Glutamatergic neuron (in vitro differentiated cells): ENCODE measurements around the gene NFKBIB. TPM values are rescaled to one million over a fixed set of nuclear protein-coding genes. Genes with fewer than 3 reads are reported as not detected.

Experiments
- DNase-seq: peaks from one replicate; pipeline ENCODE4 v3.0.0; 2022
- H3K27ac Mint-ChIP-seq: one replicate; pipeline ENCODE4 v1.8.0; 2020; ENCODE audit warnings: mild to moderate bottlenecking, mixed read lengths, inconsistent platforms; ENCODE audit not compliant: unreplicated experiment
- H3K27me3 Mint-ChIP-seq: one replicate; pipeline ENCODE4 v1.8.0; 2020; ENCODE audit warnings: mild to moderate bottlenecking, moderate library complexity, mixed read lengths, inconsistent platforms; ENCODE audit not compliant: unreplicated experiment
- H3K36me3 Mint-ChIP-seq: one replicate; pipeline ENCODE4 v1.8.0; 2020; ENCODE audit warnings: mild to moderate bottlenecking, mixed read lengths, inconsistent platforms; ENCODE audit not compliant: unreplicated experiment
- H3K4me1 Mint-ChIP-seq: one replicate; pipeline ENCODE4 v1.8.0; 2020; ENCODE audit warnings: mild to moderate bottlenecking, low read depth, mixed read lengths, inconsistent platforms; ENCODE audit not compliant: unreplicated experiment
- H3K4me3 Mint-ChIP-seq: one replicate; pipeline ENCODE4 v1.8.0; 2020; ENCODE audit warnings: mild to moderate bottlenecking, mixed read lengths, inconsistent platforms; ENCODE audit not compliant: unreplicated experiment
- H3K9me3 Mint-ChIP-seq: one replicate; pipeline ENCODE4 v1.8.0; 2020; ENCODE audit warnings: mild to moderate bottlenecking, moderate library complexity, mixed read lengths, inconsistent platforms; ENCODE audit not compliant: unreplicated experiment
- CTCF ChIP-seq: fragments of 200-600 bp; sonication (generic); IDR thresholded peaks from one replicate; pipeline ENCODE4 v1.5.0; 2021; ENCODE audit not compliant: partially characterized antibody, unreplicated experiment
- total RNA-seq: library from RNA; stranded (reverse); fragmentation: NEBNext Ultra II Directional; extraction: Animal tissue kit (Norgen Biotek cat#: 25700); gene quantifications from one replicate; pipeline ENCODE4 v1.2.1, GENCODE V29; 2021; ENCODE audit not compliant: unreplicated experiment

The NFKBIB gene
- total RNA-seq, 1 donor from 2014 or later = 12.8 TPM

- H3K4me3 Mint-ChIP-seq = no peak overlapping the region
- peaks cover 3% of the 10 kb centered on the region for H3K9me3 Mint-ChIP-seq
These were observed 53.9 kb downstream of the NFKBIB start for GRCh38 chr19:38953677-38954076.

GRCh38 chr19:38956264-38956663 is 56.5 kb downstream of the NFKBIB start:
- no peak overlapping the region for H3K4me3 Mint-ChIP-seq
- no peak for DNase-seq
- no peaks in the 10 kb centered on the region for H3K4me1 Mint-ChIP-seq
- H3K27me3 Mint-ChIP-seq = peaks cover 5% of the 10 kb centered on the region
- no peaks in the 10 kb centered on the region for H3K9me3 Mint-ChIP-seq
- no peak for TF ChIP-seq CTCF
- no peak overlapping the region for H3K27ac Mint-ChIP-seq
- H3K36me3 Mint-ChIP-seq = no peaks in the 10 kb centered on the region

More at GRCh38 chr19:38953677-38954076, 53.9 kb downstream of the NFKBIB start:
- Mint-ChIP-seq H3K27ac (no peak overlapping the region), H3K27me3 (peaks cover 9% of the 10 kb centered on the region), H3K36me3 (no peaks in the 10 kb centered on the region), H3K4me1 (no peaks in the 10 kb centered on the region)
- DNase-seq = no peak
- no peak for TF ChIP-seq CTCF

GRCh38 chr19:38958301-38958700 is 58.5 kb downstream of the NFKBIB start:
- Mint-ChIP-seq H3K27me3 (no peaks in the 10 kb centered on the region), H3K9me3 (no peaks in the 10 kb centered on the region), H3K4me1 (no peaks in the 10 kb centered on the region), H3K36me3 (no peaks in the 10 kb centered on the region), H3K27ac (no peak overlapping the region), H3K4me3 (no peak overlapping the region)
- TF ChIP-seq CTCF = no peak
- DNase-seq = no peak

Other genes with a start within 250 kb of the NFKBIB start
- gene CAPN12, start 155.5 kb upstream of the NFKBIB start, total RNA-seq = 4.8 TPM
- gene LGALS7, start 126.5 kb upstream of the NFKBIB start, total RNA-seq = not detected
- not detected for gene LGALS7B, start 110.8 kb upstream of the NFKBIB start, total RNA-seq
- gene LGALS4, start 87.0 kb upstream of the NFKBIB start, total RNA-seq = not detected
- 77.8 TPM for gene ECH1, start 68.2 kb upstream of the NFKBIB start, total RNA-seq
- gene HNRNPL, start 50.0 kb upstream of the NFKBIB start, total RNA-seq = 371 TPM
- gene RINL, start 21.7 kb upstream of the NFKBIB start, total RNA-seq = 2.7 TPM
- 91.3 TPM for gene SIRT2, start 351 bp upstream of the NFKBIB start, total RNA-seq
- gene CCER2, start 12.2 kb downstream of the NFKBIB start, total RNA-seq = 51.1 TPM
- 49.2 TPM for gene SARS2, start 30.8 kb downstream of the NFKBIB start, total RNA-seq
- 30.4 TPM for gene MRPS12, start 31.0 kb downstream of the NFKBIB start, total RNA-seq
- gene FBXO17, start 75.8 kb downstream of the NFKBIB start, total RNA-seq = 5.5 TPM
- 2.2 TPM for gene FBXO27, start 132.6 kb downstream of the NFKBIB start, total RNA-seq
- not detected for gene ACP7, start 184.4 kb downstream of the NFKBIB start, total RNA-seq
- 52.5 TPM for gene PAK4, start 225.8 kb downstream of the NFKBIB start, total RNA-seq